GM12878 (cell line): Measurements from ENCODE around the gene OR13J1. TPM values are rescaled to one million over a fixed set of nuclear protein-coding genes. Genes with fewer than 3 reads are reported as not detected.
A peak's percentile ranks its signal among the peaks of the same experiment; 100 is the strongest.

Experiments used
- ATAC-seq: fragments of 200-7000 bp; cut with Tn5 transposase; 3 replicates; pipeline ENCODE4 v1.9.1; 2020; ENCODE audit warnings: mild to moderate bottlenecking, moderate library complexity
- BruUV-seq: library from RNA; stranded (reverse); fragments of 400-500 nt; replicated peaks from 2 replicates; lab custom pipeline; 2021; lab: Mats Ljungman, UMichigan
- CTCF ChIA-PET: fragments of 300-600 bp; sonication (Branson Sonifier 250); formaldehyde crosslinking; extraction: SDS; loops from one replicate; lab custom pipeline; 2021; ENCODE audit warnings: inconsistent platforms; lab: Yijun Ruan, JAX
- POLR2A ChIA-PET: fragments of 350-600 bp; formaldehyde crosslinking; extraction: SDS; loops from one replicate; lab custom pipeline; 2021; ENCODE audit warnings: inconsistent platforms; lab: Charles Lee
- RAD21 ChIA-PET: fragments of 300-600 bp; sonication (Branson Sonifier 250); formaldehyde crosslinking; loops from one replicate; lab custom pipeline; 2023; ENCODE audit warnings: antibody characterized with exemption; ENCODE audit not compliant: unreplicated experiment; lab: Charles Lee
- SMC1A ChIA-PET: fragments of 300-600 bp; sonication (Branson Sonifier 250); formaldehyde crosslinking; loops from one replicate; lab custom pipeline; 2023; ENCODE audit not compliant: unreplicated experiment, uncharacterized antibody; lab: Charles Lee
- DNase-seq: peaks from one replicate; pipeline ENCODE4 v3.0.0-alpha.2; 2011; ENCODE audit warnings: low read depth, low spot score
- FAIRE-seq: peaks from 3 replicates; lab custom pipeline; 2011; peaks lifted over from hg19 to GRCh38; lab: Jason Lieb, UNC
- H2AFZ ChIP-seq: 2 replicates; pipeline ENCODE4 v1.6.0; 2011; ENCODE audit warnings: low read depth, low read length, control low read depth; ENCODE audit not compliant: control insufficient read depth
- H3K27ac ChIP-seq: 2 replicates; pipeline ENCODE4 v1.5.1; 2011; ENCODE audit warnings: control low read depth; ENCODE audit not compliant: control insufficient read depth, insufficient read depth
- H3K27me3 ChIP-seq, 2 experiments: replicated peaks in 1 of 2; 2 replicates each; pipeline versions ENCODE4 v1.6.0 to v1.6.1; 2011; ENCODE audit warnings: low read length in 1 of 2; ENCODE audit not compliant: control insufficient read depth in 2 of 2, insufficient read depth in 2 of 2
- H3K36me3 ChIP-seq, 2 experiments: 2 replicates each; pipeline ENCODE4 v1.5.1; 2011; ENCODE audit warnings: low read length in 1 of 2; ENCODE audit not compliant: control insufficient read depth in 2 of 2, insufficient read depth in 2 of 2
- H3K4me1 ChIP-seq: 2 replicates; pipeline ENCODE4 v1.6.1; 2011; ENCODE audit warnings: mild to moderate bottlenecking, low read length, moderate library complexity, mixed read lengths; ENCODE audit not compliant: control insufficient read depth, insufficient read depth
- H3K4me2 ChIP-seq: 2 replicates; pipeline ENCODE4 v1.6.0; 2011; ENCODE audit warnings: control low read depth; ENCODE audit not compliant: control insufficient read depth, insufficient read depth
- H3K4me3 ChIP-seq: fragments of 200-600 bp; sonication (generic); 2 replicates; pipeline ENCODE4 v1.5.1; 2016
- H3K79me2 ChIP-seq: 2 replicates; pipeline ENCODE4 v1.6.0; 2011; ENCODE audit warnings: low read length; ENCODE audit not compliant: control insufficient read depth, insufficient read depth
- H3K9ac ChIP-seq: 2 replicates; pipeline ENCODE4 v1.8.0; 2011; ENCODE audit warnings: low read length, control low read depth, mixed read lengths; ENCODE audit not compliant: control insufficient read depth, insufficient read depth
- H3K9me3 ChIP-seq: replicated peaks from 3 replicates; pipeline ENCODE4 v1.5.1; 2011; ENCODE audit warnings: mild to moderate bottlenecking, low read length; ENCODE audit not compliant: control insufficient read depth, insufficient read depth
- H4K20me1 ChIP-seq: 2 replicates; pipeline ENCODE4 v1.6.0; 2011; ENCODE audit not compliant: control insufficient read depth, insufficient read depth
- ATF2 ChIP-seq: IDR thresholded peaks from 2 replicates; pipeline ENCODE4 v1.6.1; 2012; ENCODE audit warnings: low read length, inconsistent platforms
- BMI1 ChIP-seq: fragments of 450-650 bp; IDR thresholded peaks from 2 replicates; pipeline ENCODE4 v1.6.1; 2016; ENCODE audit warnings: mild to moderate bottlenecking, moderate library complexity, borderline replicate concordance
- EZH2 ChIP-seq: IDR thresholded peaks from 2 replicates; pipeline ENCODE4 v1.6.1; 2012; ENCODE audit warnings: low read depth, mild to moderate bottlenecking, control low read depth, inconsistent platforms, low read length, borderline replicate concordance; ENCODE audit not compliant: control insufficient read depth
- HDAC6 ChIP-seq: fragments of 200-600 bp; sonication (generic); IDR thresholded peaks from one replicate; pipeline ENCODE4 v1.8.0; 2017; ENCODE audit warnings: antibody characterized with exemption; ENCODE audit not compliant: unreplicated experiment
- LARP7 ChIP-seq: fragments of 450-650 bp; IDR thresholded peaks from 2 replicates; pipeline ENCODE4 v1.6.1; 2017; ENCODE audit warnings: mild to moderate bottlenecking
- MEF2B ChIP-seq: fragments of 450-650 bp; IDR thresholded peaks from 2 replicates; pipeline ENCODE4 v1.6.1; 2018; ENCODE audit warnings: mild to moderate bottlenecking, moderate library complexity; ENCODE audit not compliant: partially characterized antibody, poor library complexity, severe bottlenecking
- MXI1 ChIP-seq: fragments of 150-350 bp; IDR thresholded peaks from 2 replicates; pipeline ENCODE4 v1.6.1; 2011; ENCODE audit warnings: low read depth, mild to moderate bottlenecking, inconsistent platforms, low read length, improper control_type of control experiment
- NBN ChIP-seq: fragments of 450-650 bp; IDR thresholded peaks from 2 replicates; pipeline ENCODE4 v1.6.1; 2016
- NKRF ChIP-seq: fragments of 450-650 bp; conservative IDR thresholded peaks from 2 replicates; pipeline ENCODE4 v1.6.1; 2017; ENCODE audit warnings: mild to moderate bottlenecking, moderate library complexity
- NR2F1 ChIP-seq: fragments of 450-650 bp; conservative IDR thresholded peaks from 2 replicates; pipeline ENCODE4 v1.6.1; 2017; ENCODE audit warnings: mild to moderate bottlenecking
- POLR2AphosphoS5 ChIP-seq: IDR thresholded peaks from 2 replicates; pipeline ENCODE4 v1.6.1; 2011; ENCODE audit warnings: mild to moderate bottlenecking, low read length, inconsistent platforms
- TCF3 ChIP-seq: IDR thresholded peaks from 2 replicates; pipeline ENCODE4 v1.6.1; 2012; ENCODE audit warnings: low read depth, mild to moderate bottlenecking, low read length, borderline replicate concordance; ENCODE audit not compliant: insufficient read depth
- ZNF24 ChIP-seq: fragments of 450-650 bp; IDR thresholded peaks from 2 replicates; pipeline ENCODE4 v1.6.1; 2017; ENCODE audit warnings: antibody characterized with exemption, mild to moderate bottlenecking
- ZZZ3 ChIP-seq: IDR thresholded peaks from 2 replicates; pipeline ENCODE4 v1.6.1; 2011; ENCODE audit warnings: low read depth; ENCODE audit not compliant: control insufficient read depth, insufficient read length
- WGBS: methylation state at CpG from one replicate; pipeline ENCODE4 v1.1.6; 2016; ENCODE audit warnings: low lambda C conversion rate; ENCODE audit not compliant: insufficient replicate concordance, insufficient coverage; ENCODE audit errors: missing lambda C conversion rate; 5-methylcytosine and 5-hydroxymethylcytosine counted together
- in situ Hi-C: fragments of 300-500 bp; cut with MboI; formaldehyde crosslinking; loops from 9 replicates; pipeline ENCODE4 v1.14.3; 2018; ENCODE audit warnings: mixed read lengths
- intact Hi-C: fragments of 100-400 bp; cut with micrococcal nuclease; formaldehyde crosslinking; loops from one replicate; pipeline ENCODE4 v1.14.2; 2022; ENCODE audit not compliant: unreplicated experiment
- polyA plus RNA-seq, 11 experiments: library from polyadenylated mRNA; depleted of rRNA in 4 of 11; unstranded in 6 of 11; stranded (reverse) in 5 of 11; fragments of >200 nt; fragmentation: Nextera tagmentation in 4 of 11; fragmentation: Illumina TruSeq in 1 of 11; extraction: Ambion mirVana in 4 of 11; extraction: Trizol in 1 of 11; gene quantifications; 1 replicate in 1 of 11; 2 replicates in 10 of 11; pipeline versions ENCODE4 v1.2.1 to v1.2.3, GENCODE V29; 2011 to 2016; ENCODE audit warnings: inconsistent platforms in 2 of 11, missing spikeins in 2 of 11, low read depth in 1 of 11
- total RNA-seq, 4 experiments: library from RNA; depleted of rRNA in 3 of 4; stranded (reverse); fragments of >200 nt in 3 of 4; fragmentation: Illumina TruSeq in 1 of 4; extraction: Trizol in 1 of 4; gene quantifications; 2 replicates each; pipeline versions ENCODE4 v1.2.1 to v1.2.3, GENCODE V29; 2013 to 2021
- TF ChIP-seq, protein P1 (sequence below): fragments of 450-650 bp; IDR thresholded peaks from 2 replicates; pipeline ENCODE4 v1.6.1; 2016; ENCODE audit warnings: mild to moderate bottlenecking

The OR13J1 gene
- total and polyA plus RNA-seq, 10 of the 15 experiments (the other 5 are each of a cell fraction or from before 2014, with no cell fraction given), result not detected

GRCh38 chr9:35829084-35829763 lies 41.0 kb downstream of the OR13J1 start, which contains the start of gene TMEM8B (continued):
- TF ChIP-seq ATF2, result no peak
- 0 out of 2 replicates have a peak, but pooled peaks have one; percentile 16 for TF ChIP-seq NR2F1
- TF ChIP-seq TCF3, result no peak
- no peak for TF ChIP-seq ZZZ3

DNA sequence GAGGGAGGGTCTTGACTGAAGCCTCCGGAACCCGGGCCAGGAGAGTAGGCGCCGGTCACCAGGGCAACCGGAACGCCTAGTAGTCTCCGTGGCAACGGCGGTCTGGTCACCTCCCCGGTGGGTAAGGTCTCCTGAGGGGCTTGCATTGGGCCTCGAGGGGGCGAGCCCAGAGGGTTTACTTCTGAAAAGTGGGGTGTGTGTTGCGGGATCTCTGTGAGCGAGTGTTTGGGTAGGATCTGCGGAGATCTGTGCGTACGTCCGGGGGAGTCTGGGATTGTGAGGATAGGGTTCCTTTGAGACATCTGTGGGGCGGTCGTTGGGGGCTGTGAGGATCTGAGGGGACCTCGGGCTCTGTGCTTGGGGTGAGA lies 41.5 kb downstream of the OR13J1 start, which contains the start of gene FAM221B:
FAM221B (minus strand) TSS at position 17 of the 368 bp plus-strand sequence. CDS start 2,571 bp downstream, outside the sequence.
- BruUV-seq, result no TSS peak
- no peaks in the 10 kb centered on the region for H3K27me3 ChIP-seq
- no peaks in the 10 kb centered on the region; the same call in 1 of the 2 replicates for H3K79me2 ChIP-seq
- FAIRE-seq (no peak), DNase-seq (no peak), ATAC-seq (peak; percentile 2; the same call in 1 of the 3 replicates)
- H3K4me2 ChIP-seq, result peak within 1 kb of the TSS; percentile 90
- peak within 1 kb of the TSS; percentile 74 for H3K9ac ChIP-seq
- in situ Hi-C loops, result loop anchor here (5.0 kb wide), 1 partner anchor 49 kb away; no protein-coding TSS in a partner anchor
- no peaks in the 10 kb centered on the region for H4K20me1 ChIP-seq
- H3K9me3 ChIP-seq, result no peaks in the 10 kb centered on the region
- ChIA-PET CTCF (interaction anchor here (0.6 to 6.7 kb wide), 6 partner anchors 13 to 96 kb away, joined by 3 to 292 read pairs (median 28); partner anchors contain the start of genes CREB3, HINT2, SPAG8 and TLN1), POLR2A (interaction anchor here (1.0 to 1.4 kb wide), 3 partner anchors 14 to 209 kb away, joined by 3 to 5 read pairs (median 4); partner anchors contain the start of gene HINT2), RAD21 (interaction anchor here (0.8 to 4.3 kb wide), 7 partner anchors 11 to 84 kb away, joined by 3 to 138 read pairs (median 3); partner anchors contain the start of genes GBA2, RGP1 and SPAG8), SMC1A (interaction anchor here (1.6 to 5.0 kb wide), 3 partner anchors 16 to 53 kb away, joined by 3 to 117 read pairs (median 26); partner anchors contain the start of genes HINT2 and SPAG8)
- peak within 1 kb of the TSS; percentile 98 for H2AFZ ChIP-seq
- H3K4me1 ChIP-seq, result peaks cover 10% of the 10 kb centered on the region
- peak within 1 kb of the TSS; percentile 78 for H3K4me3 ChIP-seq
- peak within 1 kb of the TSS; percentile 45; the same call in 1 of the 2 replicates for H3K27ac ChIP-seq
- no peaks in the 10 kb centered on the region for H3K36me3 ChIP-seq
- intact Hi-C loops, result loop anchor here (10.0 kb wide), 1 partner anchor 174 kb away; the partner anchor contains the start of genes CCDC107, RMRP and SIT1
- WGBS, result 7% methylated on average over 21 of the region's 21 CpGs
- TF ChIP-seq, protein P1, sequence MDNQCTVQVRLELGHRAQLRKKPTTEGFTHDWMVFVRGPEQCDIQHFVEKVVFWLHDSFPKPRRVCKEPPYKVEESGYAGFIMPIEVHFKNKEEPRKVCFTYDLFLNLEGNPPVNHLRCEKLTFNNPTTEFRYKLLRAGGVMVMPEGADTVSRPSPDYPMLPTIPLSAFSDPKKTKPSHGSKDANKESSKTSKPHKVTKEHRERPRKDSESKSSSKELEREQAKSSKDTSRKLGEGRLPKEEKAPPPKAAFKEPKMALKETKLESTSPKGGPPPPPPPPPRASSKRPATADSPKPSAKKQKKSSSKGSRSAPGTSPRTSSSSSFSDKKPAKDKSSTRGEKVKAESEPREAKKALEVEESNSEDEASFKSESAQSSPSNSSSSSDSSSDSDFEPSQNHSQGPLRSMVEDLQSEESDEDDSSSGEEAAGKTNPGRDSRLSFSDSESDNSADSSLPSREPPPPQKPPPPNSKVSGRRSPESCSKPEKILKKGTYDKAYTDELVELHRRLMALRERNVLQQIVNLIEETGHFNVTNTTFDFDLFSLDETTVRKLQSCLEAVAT, result 0 out of 2 replicates have a peak, but pooled peaks have one; percentile 27
- TF ChIP-seq NBN, result peak; percentile 54; the same call in 1 of the 2 replicates
- TF ChIP-seq ZNF24, result no peak
- no peak for TF ChIP-seq POLR2AphosphoS5
- TF ChIP-seq NKRF, result peak; percentile 28; the same call in 1 of the 2 replicates
- 0 out of 2 replicates have a peak, but pooled peaks have one; percentile 29 for TF ChIP-seq LARP7
- TF ChIP-seq HDAC6, result no peak
- TF ChIP-seq EZH2, result no peak
- peak; percentile 45 for TF ChIP-seq MEF2B
- TF ChIP-seq BMI1, result peak; percentile 90
- peak; percentile 51; the same call in 1 of the 2 replicates for TF ChIP-seq MXI1
